Esophagus squamous epithelium (tissue), 4 donors: ENCODE data around the gene SRMS.

ENCODE experiments used
- POLR2A ChIP-seq, 4 donors: fragments of 450-650 bp; IDR thresholded peaks; one replicate each; pipeline ENCODE4 v1.6.1; 2017; ENCODE audit warnings: antibody characterized with exemption in 4 of 4, mild to moderate bottlenecking in 4 of 4, moderate library complexity in 3 of 4
- TF ChIP-seq, protein P1 (sequence below), 6 experiments: fragments of 450-650 bp in 4 of 6; fragments of 200-600 bp in 2 of 6; sonication (generic) in 2 of 6; IDR thresholded peaks; one replicate each; pipeline ENCODE4 v1.5.1; 2016 to 2019; ENCODE audit warnings: antibody characterized with exemption in 6 of 6, mild to moderate bottlenecking in 4 of 6, moderate library complexity in 4 of 6

DNA sequence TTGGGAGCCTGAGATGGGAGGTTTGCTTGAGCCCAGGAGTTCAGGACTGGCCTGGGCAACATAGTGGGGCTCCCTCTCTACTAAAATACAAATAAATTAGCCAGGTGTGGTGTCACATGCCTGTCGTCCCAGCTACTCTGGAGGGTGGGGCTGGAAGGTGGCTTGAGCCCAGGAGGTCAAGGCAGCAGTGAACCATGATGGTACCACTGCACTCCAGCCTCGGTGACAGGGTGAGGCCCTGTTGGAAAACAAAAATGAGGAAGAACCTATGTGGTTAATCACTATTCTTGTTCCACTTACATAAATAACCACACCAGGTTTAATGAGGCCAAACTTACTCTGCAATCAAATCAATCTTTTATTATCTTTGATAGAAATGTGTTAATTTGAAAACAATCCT, 21.6 kb downstream of the SRMS start:
- TF ChIP-seq POLR2A (IDR thresholded peaks at IDR 0.05) = no peak
- TF ChIP-seq, protein P1, sequence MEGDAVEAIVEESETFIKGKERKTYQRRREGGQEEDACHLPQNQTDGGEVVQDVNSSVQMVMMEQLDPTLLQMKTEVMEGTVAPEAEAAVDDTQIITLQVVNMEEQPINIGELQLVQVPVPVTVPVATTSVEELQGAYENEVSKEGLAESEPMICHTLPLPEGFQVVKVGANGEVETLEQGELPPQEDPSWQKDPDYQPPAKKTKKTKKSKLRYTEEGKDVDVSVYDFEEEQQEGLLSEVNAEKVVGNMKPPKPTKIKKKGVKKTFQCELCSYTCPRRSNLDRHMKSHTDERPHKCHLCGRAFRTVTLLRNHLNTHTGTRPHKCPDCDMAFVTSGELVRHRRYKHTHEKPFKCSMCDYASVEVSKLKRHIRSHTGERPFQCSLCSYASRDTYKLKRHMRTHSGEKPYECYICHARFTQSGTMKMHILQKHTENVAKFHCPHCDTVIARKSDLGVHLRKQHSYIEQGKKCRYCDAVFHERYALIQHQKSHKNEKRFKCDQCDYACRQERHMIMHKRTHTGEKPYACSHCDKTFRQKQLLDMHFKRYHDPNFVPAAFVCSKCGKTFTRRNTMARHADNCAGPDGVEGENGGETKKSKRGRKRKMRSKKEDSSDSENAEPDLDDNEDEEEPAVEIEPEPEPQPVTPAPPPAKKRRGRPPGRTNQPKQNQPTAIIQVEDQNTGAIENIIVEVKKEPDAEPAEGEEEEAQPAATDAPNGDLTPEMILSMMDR (IDR thresholded peaks at IDR 0.05) = no peak
